Calu3 (cell line): ENCODE measurements around the gene DEXI. TPM values are rescaled to one million over a fixed set of nuclear protein-coding genes. Genes with fewer than 3 reads are reported as not detected.

Experiments used
- BruUV-seq: library from RNA; stranded (reverse); fragments of 400-500 nt; replicated peaks from 2 replicates; lab custom pipeline; 2021; lab: Mats Ljungman, UMichigan
- CTCF ChIA-PET: fragments of 300-600 bp; sonication (Branson Sonifier 250); formaldehyde crosslinking; loops from one replicate; lab custom pipeline; 2022; ENCODE audit warnings: antibody characterized with exemption; lab: Charles Lee
- DNase-seq: peaks from one replicate; pipeline ENCODE4 v3.0.0; 2022
- H3K27ac Mint-ChIP-seq: one replicate; pipeline ENCODE4 v1.8.0; 2022; ENCODE audit warnings: mixed read lengths; ENCODE audit not compliant: unreplicated experiment
- H3K27me3 Mint-ChIP-seq: one replicate; pipeline ENCODE4 v1.8.0; 2022; ENCODE audit warnings: mixed read lengths; ENCODE audit not compliant: unreplicated experiment
- H3K36me3 Mint-ChIP-seq: one replicate; pipeline ENCODE4 v1.8.0; 2022; ENCODE audit warnings: mild to moderate bottlenecking, moderate library complexity, mixed read lengths; ENCODE audit not compliant: insufficient read depth, unreplicated experiment
- H3K4me1 Mint-ChIP-seq: one replicate; pipeline ENCODE4 v1.8.0; 2022; ENCODE audit warnings: mild to moderate bottlenecking, low read depth, mixed read lengths; ENCODE audit not compliant: unreplicated experiment
- H3K4me3 Mint-ChIP-seq: one replicate; pipeline ENCODE4 v1.8.0; 2022; ENCODE audit warnings: mild to moderate bottlenecking, low read depth, moderate library complexity, mixed read lengths; ENCODE audit not compliant: unreplicated experiment
- H3K9me3 Mint-ChIP-seq: one replicate; pipeline ENCODE4 v1.8.0; 2022; ENCODE audit warnings: low read depth, mixed read lengths; ENCODE audit not compliant: unreplicated experiment
- intact Hi-C: fragments of 100-400 bp; cut with micrococcal nuclease; formaldehyde crosslinking; loops from one replicate; pipeline ENCODE4 v1.10.0; 2022; ENCODE audit not compliant: unreplicated experiment
- total RNA-seq: library from RNA; stranded (reverse); gene quantifications from 2 replicates; pipeline ENCODE4 v1.2.3, GENCODE V29; 2022
- TF ChIP-seq, protein P1 (sequence below): fragments of 200-600 bp; IDR thresholded peaks from one replicate; pipeline ENCODE4 v1.8.0; 2022; ENCODE audit warnings: antibody characterized with exemption; ENCODE audit not compliant: unreplicated experiment

Gene DEXI
- total RNA-seq, 1 experiment from 2014 or later: 32.3 TPM

DNA sequence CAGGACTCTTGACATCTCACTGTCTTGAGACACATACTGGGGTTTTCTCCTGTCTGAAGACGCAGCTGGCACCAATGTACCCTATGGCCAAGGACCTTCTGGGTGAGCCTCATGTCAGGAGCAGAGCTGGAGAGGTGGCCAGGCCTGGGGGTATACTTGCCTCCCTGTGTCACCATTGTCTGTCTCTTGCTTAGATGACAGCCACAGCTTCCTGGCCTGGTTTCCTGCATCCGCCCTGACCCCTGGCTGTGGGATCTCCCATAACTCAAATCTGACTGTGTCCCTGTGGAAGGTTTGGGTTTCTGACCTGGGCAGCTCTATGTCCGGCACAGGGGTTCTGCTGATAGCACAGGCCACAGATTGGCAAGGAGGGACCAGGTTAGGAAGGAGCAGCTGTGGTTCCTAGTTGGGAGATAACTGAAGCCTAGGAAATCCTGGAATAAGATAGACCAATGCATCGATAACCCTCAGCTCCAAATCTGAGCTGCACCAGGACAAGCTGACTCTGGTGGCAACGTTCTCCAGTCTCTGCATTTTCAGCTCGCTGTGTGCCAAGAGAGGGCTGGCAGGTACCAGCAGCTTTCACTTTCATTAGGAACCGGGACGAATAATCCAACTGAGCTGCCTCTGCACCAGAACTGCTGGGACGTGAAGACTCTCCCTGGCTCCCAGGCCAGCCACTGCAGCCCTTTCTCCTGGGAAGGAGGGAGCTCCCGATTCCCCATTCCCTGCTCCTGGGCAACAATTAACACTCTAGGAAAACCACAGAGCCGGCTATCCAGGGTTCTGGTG is 5.0 kb downstream of the DEXI start:
- Mint-ChIP-seq H3K27ac (no peak overlapping the region), H3K27me3 (no peaks in the 10 kb centered on the region), H3K4me1 (peaks cover 26% of the 10 kb centered on the region), H3K4me3 (no peak overlapping the region), H3K36me3 (peaks cover 53% of the 10 kb centered on the region), H3K9me3 (no peaks in the 10 kb centered on the region)
- TF ChIP-seq, protein P1, sequence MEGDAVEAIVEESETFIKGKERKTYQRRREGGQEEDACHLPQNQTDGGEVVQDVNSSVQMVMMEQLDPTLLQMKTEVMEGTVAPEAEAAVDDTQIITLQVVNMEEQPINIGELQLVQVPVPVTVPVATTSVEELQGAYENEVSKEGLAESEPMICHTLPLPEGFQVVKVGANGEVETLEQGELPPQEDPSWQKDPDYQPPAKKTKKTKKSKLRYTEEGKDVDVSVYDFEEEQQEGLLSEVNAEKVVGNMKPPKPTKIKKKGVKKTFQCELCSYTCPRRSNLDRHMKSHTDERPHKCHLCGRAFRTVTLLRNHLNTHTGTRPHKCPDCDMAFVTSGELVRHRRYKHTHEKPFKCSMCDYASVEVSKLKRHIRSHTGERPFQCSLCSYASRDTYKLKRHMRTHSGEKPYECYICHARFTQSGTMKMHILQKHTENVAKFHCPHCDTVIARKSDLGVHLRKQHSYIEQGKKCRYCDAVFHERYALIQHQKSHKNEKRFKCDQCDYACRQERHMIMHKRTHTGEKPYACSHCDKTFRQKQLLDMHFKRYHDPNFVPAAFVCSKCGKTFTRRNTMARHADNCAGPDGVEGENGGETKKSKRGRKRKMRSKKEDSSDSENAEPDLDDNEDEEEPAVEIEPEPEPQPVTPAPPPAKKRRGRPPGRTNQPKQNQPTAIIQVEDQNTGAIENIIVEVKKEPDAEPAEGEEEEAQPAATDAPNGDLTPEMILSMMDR: no peak
- intact Hi-C loops: no loop called here
- BruUV-seq: no TSS peak
- CTCF ChIA-PET: interaction anchor here (0.7 kb wide), 1 partner anchor 27 kb away, joined by 4 read pairs; no protein-coding TSS in a partner anchor
- no peak for DNase-seq

DNA sequence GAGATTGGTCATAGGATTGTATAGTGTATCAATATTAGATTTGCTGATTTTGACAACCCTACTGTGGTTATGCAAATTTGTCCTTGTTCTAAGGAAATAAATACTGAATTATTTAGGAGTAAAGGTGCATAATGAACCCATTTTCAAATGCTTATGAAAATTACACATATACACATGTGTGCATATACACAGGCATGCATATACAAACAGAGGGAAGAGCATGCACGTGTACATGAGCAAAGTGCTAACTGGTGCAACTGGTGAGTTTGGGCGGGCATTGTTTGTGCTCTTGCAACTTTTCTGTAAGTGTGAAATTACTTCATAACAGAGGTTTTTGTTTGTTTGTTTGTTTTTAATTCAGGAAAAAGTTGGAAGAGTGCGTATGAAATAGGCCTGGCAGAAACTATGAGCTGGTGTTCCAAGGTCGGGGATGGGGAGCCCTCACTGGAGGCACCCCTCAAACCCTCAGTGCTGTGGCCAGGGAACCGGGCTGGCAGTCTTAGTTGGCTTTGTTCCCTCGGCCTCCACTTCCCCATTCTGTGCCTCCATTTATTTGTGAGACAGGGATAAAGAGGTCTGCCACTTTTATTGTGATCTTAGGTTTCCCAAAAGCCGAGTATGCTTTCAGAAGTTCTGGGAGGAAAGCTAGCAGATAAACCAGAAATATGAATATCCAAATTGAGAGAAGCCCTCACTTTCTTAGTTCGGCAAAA is 5.8 kb downstream of the DEXI start:
- H3K4me1 Mint-ChIP-seq: peaks cover 26% of the 10 kb centered on the region
- no TSS peak for BruUV-seq
- H3K27ac Mint-ChIP-seq: no peak overlapping the region
- H3K27me3 Mint-ChIP-seq: no peaks in the 10 kb centered on the region
- CTCF ChIA-PET: no interaction called here
- intact Hi-C loops: no loop called here
- no peak for DNase-seq
- peaks cover 45% of the 10 kb centered on the region for H3K36me3 Mint-ChIP-seq
- H3K4me3 Mint-ChIP-seq: no peak overlapping the region
- TF ChIP-seq, protein P1: no peak
- H3K9me3 Mint-ChIP-seq: no peaks in the 10 kb centered on the region

DNA sequence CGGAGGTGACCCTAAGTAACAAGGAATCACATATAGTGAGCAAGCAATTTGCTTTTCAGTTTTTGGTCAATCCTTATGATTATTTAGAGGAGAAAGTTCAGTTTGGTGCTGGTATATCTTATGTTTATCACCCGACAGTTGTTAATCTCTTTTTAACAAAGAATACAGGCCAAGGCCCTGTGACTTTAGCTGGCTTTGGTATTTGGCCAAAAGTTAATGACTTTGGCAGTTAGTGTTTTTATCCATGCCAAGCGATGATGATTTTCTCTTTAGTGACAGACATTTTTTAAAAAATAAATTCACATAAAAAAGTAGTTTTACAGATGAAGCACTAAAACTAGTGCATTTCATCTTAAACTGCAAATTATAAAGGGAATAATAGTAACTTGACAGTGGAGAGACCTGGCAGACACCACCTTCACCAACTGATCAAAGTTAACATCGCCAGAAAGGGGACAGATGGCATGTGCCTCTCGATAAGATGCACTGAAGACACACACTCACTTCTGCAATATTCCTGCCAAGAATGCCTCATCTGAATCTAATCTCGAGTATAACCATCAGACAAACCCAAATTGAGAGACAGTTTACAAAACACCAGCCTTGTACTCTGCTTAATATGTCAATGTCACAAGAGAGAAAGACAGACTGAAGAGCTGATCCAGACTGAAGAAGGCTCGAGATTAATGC is 6.9 kb downstream of the DEXI start:
- Mint-ChIP-seq H3K9me3 (no peaks in the 10 kb centered on the region), H3K4me1 (peaks cover 20% of the 10 kb centered on the region), H3K4me3 (no peak overlapping the region), H3K27ac (no peak overlapping the region), H3K36me3 (peaks cover 42% of the 10 kb centered on the region), H3K27me3 (no peaks in the 10 kb centered on the region)
- CTCF ChIA-PET: interaction anchor here (0.7 kb wide), 1 partner anchor 164 kb away, joined by 4 read pairs; no protein-coding TSS in a partner anchor
- DNase-seq: no peak
- BruUV-seq: no TSS peak
- TF ChIP-seq, protein P1: no peak
- intact Hi-C loops: no loop called here

DNA sequence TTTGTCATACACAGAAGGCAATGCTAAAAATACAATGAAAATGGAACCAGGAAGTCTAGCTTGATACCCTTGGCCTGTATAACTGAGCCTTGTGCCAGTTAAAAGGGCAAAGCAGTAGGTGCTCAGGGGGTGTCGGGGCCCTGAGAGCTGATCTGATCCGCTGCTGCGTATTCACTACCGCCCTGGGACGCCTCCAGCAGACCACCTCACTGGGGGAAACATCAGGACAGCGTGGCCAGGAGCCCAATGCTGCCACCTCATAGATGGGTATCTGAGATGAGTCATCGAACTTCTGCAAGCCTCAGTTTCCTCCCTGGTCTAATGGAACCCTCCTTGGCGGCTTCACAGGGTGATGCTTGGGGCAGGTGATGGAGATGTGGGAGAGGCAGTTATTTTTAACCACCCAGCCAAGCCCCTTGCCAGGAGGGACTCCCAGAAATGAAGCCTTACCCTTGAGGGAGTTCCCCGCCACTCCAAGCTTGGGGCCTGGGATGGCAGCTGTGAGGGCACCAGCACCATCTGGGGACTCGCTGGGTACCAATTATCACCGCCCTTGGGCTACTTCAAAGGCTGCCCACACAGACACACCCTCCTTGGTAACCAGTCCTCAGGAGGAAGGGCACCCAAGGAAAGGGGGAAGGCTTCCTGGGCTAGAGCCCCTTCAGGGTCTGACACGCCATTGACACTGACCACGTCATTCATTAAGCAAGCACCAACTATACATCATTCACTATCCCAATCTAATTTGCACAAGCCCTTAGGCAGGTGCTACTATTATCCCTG is 7.8 kb downstream of the DEXI start:
- Mint-ChIP-seq H3K9me3 (no peaks in the 10 kb centered on the region), H3K4me1 (peaks cover 11% of the 10 kb centered on the region), H3K27ac (no peak overlapping the region), H3K36me3 (peaks cover 40% of the 10 kb centered on the region), H3K4me3 (no peak overlapping the region), H3K27me3 (no peaks in the 10 kb centered on the region)
- intact Hi-C loops: no loop called here
- TF ChIP-seq, protein P1: no peak
- CTCF ChIA-PET: no interaction called here
- DNase-seq: no peak
- no TSS peak for BruUV-seq
